Endometrial microvascular endothelial cells (primary cell): ENCODE measurements around the gene C4orf50. TPM values are rescaled to one million over a fixed set of nuclear protein-coding genes. Genes with fewer than 3 reads are reported as not detected.

Source experiments
- in situ Hi-C: cut with HindIII; loops from 2 replicates; pipeline ENCODE4 v1.10.0; 2017; ENCODE audit warnings: low sequenced_read_pairs, low pct_unique_long_range_greater_than_20kb; ENCODE audit errors: inconsistent ontology term
- total RNA-seq: library from RNA; depleted of rRNA; stranded (reverse); fragments of >200 nt; gene quantifications from one replicate; pipeline ENCODE4 v1.2.3, GENCODE V29; 2015; ENCODE audit errors: inconsistent ontology term

C4orf50 gene
- total RNA-seq, 1 donor from 2014 or later, result not detected

DNA sequence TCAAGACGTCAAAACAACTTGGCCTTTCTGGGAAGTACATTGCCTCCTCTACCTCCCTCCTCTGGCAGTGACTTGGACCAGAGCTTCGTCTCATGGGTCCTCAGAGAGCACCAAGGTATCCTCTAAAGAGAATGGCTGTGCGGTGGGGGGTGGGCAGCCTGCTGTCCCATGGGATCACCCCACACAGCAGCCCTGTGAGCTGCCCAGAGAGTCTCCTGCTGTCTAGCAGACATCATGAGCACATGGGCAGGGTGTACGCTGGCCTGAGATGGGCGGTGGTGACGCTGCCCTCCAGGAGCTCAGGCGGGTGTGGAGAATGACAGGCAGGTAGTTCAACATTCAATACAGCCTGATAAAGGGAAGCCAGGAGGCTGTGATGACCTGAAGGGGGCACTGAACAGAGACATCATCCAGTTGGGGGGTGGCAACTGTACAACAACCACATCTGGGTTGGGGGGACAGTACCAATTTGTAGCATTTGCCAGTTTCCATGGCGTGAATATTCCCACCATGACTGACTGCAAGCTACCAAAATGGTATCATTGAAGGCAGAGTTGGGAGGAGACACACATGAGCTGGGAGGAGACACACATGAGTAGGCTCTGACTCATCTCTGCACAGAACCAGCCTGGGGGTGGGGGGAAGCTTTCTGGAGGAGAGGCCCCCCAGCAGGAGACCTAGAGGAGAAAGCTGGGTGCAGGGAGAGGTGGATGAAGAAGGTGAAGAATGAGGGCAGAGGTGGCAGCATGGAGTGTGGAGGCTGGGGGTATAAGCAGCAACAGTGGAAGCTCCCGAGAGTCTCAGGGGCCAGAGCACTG lies 35.9 kb downstream of the C4orf50 start:
- in situ Hi-C loops, result no loop called here

DNA sequence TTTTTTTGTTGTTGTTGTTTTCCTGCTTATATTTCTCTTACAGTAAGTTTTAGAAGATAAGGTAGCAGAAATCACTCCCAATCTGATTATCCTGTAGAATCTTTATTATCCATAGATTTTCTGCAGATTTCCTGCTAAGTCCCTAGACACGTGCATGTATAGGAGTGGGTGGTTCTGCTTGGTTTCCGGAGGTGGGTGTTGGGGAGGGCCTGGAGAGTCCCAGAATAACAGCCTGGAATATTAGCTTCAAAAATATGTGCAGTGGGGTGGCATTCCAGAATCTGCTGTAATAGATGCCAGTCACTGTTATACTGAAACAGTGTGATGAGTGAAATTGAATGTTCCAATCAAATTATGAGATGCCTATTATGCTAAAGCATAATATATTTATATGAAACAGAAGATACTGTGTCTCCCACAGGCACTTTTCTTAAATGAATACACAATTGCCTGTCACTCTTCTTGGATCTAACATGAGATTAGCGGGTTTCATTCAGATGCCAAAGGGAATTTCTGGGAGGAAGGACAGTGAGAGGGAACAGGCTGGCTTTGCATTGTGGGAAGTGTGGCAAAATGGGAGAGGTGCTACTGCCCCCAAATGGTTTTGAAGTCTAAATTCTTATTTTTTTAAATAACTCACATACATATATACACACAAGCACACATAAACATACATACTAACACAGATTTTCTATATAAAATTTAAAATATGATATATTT lies 37.6 kb downstream of the C4orf50 start:
- in situ Hi-C loops, result no loop called here

DNA sequence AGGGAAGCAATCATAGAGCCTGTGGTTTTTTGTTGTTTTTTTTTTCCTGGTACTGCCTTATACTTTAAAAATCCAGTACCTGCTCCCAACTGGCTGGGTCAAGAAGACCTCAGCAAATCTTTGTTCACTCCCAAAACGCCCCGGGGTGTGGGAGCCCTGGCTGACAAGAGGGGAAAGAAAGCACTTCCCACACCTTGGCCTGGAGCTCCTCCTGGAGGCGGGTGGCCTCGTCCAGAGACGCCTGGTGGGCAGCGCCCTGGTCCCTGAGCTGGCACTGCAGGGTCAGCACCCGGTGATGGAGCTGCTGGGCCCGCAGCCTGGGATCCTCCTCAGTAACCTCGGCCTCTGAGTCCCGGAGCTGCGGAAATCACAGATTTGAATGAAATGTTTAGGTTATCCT lies 38.2 kb downstream of the C4orf50 start:
- in situ Hi-C loops, result no loop called here

DNA sequence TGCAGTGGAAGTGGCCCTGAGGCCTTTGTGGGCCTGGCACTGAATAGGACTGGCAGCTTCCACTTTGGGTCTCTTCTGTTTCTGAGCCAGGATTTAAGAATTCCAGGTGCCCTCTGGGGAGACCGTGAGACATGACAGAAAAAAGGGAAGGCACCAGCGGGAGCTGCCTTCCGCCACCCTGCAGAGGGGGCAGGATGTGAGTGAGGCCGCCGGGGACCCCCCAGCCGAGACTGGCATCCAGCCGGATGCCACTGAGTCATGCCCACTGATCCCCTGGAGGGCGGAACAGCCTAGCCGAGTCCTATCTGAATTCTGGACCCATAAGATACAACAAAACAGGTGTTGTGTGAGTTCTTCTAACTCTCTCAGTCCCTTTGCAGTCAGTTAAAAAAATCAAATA lies 41.3 kb downstream of the C4orf50 start:
- in situ Hi-C loops, result no loop called here

DNA sequence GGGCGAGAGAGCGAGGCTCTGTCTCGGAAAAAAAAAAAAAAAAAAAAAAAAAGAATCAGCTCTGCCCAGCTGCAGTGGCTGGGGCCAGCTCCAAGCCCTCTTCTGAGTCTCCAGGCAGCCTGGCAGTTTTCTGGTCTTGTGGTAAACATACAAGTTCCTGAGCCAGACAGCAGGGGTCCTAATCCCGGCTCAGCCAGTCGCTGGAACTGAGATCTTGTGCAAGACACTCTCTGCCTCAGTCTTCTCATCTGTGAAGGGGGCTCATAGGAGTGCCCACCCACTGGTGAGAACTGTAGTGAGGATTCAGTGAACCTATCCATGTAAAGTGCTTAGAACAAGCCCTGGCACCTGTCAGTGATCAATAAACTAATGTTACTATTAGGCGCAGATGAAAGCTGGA lies 41.8 kb downstream of the C4orf50 start:
- in situ Hi-C loops, result no loop called here

GRCh38 chr4:5974321-5974720 lies 43.9 kb downstream of the C4orf50 start:
- in situ Hi-C loops, result no loop called here

DNA sequence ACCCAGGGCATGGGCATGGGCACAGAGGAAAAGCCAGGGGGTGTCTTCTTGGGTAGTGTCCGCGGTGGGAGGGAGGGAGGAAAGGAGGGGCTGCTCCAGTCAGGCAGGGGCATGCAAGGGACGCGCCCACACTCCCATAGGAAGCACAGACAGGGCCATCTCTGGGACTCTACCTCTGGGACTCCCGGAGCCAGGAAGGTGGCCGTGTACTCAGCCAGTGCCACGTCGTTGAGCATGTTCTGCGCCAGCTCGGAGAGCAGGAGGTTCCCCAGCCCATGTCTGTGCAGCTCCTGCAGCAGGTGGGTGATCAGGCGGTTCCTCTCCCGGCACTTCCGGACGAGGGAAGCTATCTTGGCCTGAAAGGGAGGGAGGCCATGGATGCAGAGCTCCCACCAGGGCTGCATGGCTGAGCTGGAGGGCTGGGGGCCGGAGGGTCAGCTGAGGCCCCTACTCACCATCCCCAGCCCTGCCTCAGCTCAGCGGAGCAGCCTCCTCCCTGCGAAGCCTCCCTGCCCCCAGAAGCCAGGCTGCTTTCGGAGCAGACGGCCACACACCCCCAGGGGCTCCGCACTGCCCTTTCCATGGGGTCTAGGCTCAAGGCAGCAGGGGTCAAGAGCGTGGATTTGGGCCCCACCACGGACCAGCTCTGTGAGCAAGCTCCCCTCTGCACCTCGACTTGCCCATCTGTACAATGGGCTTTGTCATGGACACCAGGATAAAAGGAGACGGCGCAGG lies 44.6 kb downstream of the C4orf50 start:
- in situ Hi-C loops, result no loop called here

DNA sequence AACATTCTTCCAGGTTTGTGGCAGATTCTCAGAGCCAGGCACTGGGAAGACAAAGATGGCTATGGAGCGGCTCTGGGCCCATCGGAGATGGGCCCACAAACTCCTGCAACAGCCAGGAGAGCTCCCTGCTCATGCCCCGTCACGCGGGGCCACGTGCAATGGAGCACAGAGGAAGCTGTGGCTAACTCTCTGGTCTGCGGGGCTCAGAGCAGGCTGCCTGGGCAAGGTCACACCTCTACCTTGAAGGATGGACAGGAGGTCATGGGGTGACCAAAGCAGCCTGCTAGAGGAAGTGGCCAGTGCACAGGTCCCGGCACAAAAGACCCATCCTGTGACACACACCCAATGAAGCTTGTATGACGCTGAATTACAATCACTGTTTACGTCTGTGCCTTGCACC lies 45.2 kb downstream of the C4orf50 start:
- in situ Hi-C loops, result no loop called here

- in situ Hi-C loops, result no loop called here
Observed at GRCh38 chr4:5972571-5972970, 45.7 kb downstream of the C4orf50 start.

DNA sequence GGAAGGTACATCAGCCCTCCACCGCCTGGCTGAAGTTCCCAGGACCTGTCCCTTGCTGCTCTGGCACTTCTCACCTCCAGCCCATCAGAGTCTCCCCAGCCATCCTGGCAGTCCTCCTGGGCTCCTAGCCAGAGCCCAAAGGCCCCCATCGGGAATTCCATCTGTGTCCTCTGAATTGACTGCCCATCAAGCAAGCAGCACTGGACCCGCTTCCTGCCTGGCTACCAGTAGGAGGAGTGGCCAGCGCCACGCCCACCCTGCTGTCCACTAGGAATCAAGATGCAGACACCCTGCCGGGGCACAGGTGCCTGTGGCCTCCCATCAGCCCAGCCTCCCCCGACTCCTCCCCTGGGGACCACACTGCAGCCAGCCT lies 47.2 kb downstream of the C4orf50 start:
- in situ Hi-C loops, result no loop called here

DNA sequence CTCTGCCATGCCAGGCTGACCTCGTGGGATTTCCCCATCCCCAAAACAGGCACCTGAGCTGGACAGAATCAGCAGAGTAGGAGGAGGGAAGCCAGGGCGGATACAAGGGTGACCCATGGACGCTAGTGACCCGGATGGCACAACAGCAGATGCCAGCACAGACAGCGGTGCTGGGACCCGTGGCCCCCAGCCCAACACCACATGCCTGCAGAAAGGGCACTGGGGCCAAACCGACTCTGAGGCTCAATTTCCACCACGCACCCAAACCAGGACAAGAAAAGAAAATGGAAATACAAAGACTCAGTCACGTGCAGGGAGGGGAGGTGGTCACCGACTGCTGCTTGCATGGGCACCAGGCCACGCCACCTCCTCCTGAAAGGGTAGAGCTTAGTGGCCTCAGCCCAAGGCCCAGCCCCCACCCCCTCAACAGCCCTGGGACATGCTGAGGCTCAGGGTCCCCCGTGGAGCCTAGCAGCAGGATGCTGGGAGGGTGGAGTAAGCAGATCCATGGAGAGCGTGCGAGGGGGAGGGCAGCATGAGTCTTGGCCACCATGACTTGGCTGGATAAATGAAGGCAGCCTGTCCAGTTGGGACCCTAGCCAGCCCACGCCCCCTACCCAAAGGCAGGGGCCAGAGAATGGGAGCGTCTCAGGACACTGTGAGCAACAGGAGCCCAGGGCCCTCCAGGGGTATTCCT lies 47.7 kb downstream of the C4orf50 start:
- in situ Hi-C loops, result no loop called here

GRCh38 chr4:5969777-5970176 lies 48.5 kb downstream of the C4orf50 start:
- in situ Hi-C loops, result no loop called here

- in situ Hi-C loops, result no loop called here
Observed at GRCh38 chr4:5969336-5969735, 48.9 kb downstream of the C4orf50 start.

DNA sequence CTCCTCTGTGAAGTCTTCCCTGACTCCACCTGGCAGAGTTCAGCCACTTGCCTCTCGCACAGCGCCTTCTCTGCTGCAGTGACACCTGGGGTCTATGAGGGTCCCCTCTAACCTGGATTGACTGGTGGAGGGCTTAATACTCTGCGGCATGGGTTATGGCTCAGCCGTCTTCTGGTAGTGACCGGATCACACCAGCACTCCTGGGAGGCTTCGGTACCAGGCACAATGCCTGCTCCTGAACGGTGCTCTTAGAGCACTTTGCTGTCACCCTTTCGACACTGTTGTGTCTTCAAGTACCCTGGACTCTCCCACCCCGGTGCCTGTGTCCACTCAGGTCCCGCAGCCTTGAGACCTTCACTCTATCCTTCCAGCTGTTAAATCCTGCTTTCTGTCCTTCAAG lies 50.0 kb downstream of the C4orf50 start:
- in situ Hi-C loops, result no loop called here

GRCh38 chr4:5967783-5968182 lies 50.4 kb downstream of the C4orf50 start:
- in situ Hi-C loops, result no loop called here

DNA sequence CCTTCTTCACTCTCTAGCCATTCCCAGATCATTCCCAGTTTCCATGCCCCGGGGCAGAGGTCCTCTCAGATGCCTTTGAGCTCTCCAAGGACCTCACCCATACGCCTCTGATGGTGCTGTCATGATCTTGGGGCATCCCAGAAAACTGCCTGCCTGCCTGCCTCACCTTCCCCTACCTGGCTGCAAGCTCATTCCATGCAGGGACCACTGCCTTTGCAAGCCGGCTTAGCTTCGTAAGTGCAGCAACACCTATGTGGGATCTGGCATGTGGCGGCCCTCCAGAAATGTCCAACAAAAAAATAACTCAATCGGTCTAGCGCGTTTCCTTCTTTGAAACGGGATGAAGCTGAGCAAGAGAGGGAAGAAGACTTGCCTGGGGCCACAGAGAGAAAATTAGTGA lies 53.0 kb downstream of the C4orf50 start:
- in situ Hi-C loops, result no loop called here

DNA sequence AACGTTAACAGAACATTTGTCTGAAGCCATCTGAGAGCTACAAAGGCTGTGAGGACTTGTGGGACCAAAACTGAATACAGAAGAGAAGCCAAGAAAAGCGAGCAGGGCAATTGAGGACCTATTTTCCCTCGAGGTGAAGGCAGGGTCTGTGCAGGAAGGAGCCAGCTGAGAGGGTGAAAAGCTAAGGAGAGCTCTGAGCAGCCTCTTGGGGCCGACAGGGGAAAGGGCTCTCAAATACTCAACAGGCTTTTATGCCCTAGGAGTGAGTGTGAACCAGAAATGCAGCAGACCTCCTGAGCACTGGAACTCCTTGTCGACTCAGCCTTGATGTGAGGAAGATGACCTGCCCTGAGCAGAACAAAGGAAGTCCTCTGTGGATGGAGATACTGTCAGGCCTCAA lies 54.2 kb downstream of the C4orf50 start:
- in situ Hi-C loops, result no loop called here

DNA sequence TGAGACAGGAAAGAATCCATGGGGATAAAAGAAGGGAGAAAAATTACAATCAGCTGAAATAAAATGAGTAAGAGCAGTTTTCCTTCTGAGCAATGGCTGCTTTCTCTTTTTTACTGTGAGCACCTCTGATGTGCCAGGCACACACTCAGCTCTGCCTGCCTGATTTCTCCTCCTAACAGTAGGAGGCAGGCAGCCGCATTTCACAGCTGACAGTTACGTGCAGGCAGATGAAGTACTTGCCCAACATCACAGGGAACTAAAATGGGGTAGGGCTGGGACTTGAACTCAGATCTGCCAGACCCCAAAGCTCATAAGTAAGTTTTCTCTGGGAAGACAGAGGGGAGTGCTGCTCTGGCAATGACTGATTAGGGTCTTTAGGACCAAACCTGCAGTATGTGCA lies 54.6 kb downstream of the C4orf50 start:
- in situ Hi-C loops, result no loop called here

- in situ Hi-C loops, result no loop called here
Observed at GRCh38 chr4:5962416-5962815, 55.8 kb downstream of the C4orf50 start.
